Measurements from ENCODE around the gene ZNF710.
"Not testable (repeated sequence)": the region's sequence is repeated elsewhere in the genome, so short reads cannot be mapped to it uniquely, and the experiment has no call there.

ZNF710 gene

DNA sequence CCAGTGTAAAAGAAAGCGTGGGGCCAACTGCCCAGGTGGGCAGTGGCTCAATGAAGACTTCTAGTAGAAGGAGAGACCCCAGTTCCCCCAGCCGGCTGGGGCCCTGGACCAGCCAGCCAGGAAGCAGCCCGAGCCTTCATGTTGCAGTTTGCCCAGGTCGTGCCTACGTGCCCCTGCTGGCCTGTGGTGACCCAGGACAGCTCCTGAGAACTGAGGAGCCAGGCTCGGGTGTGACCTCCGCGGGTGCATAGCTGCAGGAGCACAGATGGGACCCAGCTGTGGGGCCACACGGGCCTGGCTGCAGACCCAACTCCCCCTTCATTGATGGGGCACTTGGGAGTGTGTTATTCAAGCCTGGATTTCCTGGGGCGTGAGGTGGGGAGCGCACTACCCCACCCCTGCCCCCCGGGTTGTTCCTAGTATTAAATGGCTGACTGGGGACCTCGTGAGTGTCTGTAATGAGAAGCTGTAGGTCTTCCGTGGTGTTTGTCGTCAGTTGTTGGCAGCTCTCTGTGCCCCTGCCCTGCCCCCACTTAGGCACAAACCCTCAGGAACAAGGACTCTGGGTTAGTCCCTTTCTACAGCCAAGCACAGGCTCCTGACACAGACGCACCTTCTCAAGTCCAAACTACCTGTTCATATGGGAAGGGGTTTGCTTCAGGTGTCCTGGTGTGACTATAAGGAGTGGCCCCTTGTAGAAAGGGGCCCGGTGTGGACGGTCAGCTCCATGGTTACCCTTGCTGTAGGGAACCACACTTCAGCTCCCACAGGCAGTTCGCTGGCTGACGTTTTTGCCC is 62.0 kb downstream of the ZNF710 start:
- DNase-seq, result peak in 1 of 2 donors; percentile 40

DNA sequence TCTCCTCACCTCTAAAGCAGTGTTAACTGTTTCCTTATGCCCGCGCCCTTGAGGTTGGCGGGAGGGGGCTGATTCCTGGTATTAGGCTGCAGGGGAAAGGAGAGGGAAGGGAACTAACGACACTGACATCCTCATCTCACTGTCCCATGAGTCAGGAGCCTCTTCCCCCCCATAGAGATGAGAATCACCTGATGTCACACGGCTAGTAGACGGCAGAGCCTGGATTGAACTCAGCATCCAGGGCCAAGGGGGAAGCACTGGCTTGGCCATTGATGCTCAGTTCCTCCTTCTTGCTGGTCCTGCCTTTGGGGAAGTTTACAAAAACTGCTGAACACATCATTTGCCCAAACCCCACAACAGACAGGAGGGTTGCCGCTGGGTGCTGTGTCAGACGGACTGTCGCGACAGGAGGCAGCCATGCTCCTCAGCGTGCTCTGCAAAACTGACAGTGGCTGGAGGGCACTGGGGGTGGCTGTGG is 62.7 kb downstream of the ZNF710 start:
- peak; percentile 96 to 98 for DNase-seq

DNA sequence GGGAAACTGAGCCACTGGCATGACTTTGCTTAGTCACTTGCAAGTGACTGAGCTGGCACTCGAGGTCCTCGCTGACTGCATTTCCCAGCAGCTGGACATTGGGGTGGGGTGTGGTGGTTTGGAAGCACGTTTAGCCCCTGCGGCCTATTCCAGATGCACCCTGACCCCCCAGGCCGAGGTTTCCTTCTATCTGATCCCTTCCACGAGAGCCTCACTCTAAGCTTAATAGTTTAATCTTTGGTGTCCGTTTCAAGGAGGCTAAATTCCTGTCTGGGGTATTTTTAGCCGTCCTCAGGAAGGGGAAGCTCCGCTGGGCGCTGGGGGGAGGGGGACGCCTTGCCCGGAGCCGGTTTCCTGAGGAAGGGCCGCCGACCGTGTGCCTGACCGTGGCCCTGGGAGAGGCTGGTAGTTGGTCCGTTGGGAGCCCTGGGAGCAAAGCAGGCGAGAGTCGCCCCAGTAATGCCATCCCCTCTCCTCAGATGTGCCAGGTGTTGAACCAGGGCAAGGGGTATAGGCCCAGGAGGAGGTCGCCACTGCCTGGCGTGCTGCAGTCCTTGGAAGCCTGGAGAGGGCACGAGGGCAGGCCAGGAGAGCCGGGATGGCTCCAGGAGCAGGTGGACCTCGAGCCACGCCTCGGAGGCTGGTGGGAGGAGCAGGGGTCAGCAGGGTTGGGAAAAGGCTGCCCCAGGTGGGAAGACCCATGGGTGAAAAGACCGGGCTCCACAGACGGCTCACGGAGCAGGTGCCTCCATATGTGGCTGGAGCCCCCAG is 64.0 kb downstream of the ZNF710 start:
- DNase-seq, result peak; percentile 74 to 80

DNA sequence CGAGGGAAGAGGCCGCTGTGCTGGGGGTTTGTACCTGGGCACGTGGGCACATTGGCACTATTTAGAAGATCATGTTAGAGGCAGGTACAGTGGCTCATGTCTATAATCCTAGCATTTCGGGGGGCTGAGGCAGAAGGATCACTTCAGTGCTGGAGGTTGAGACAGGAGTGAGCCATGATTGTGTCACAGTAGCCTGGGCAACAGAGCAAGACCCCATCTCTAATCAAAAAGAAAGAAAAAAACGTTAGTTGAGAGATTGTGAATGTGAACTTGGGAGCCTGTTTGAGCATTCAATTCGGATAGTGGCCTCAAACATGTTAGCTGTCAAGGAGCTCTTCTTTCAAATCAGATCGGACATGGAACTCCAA is 64.5 kb downstream of the ZNF710 start:
- DNase-seq, result no peak

DNA sequence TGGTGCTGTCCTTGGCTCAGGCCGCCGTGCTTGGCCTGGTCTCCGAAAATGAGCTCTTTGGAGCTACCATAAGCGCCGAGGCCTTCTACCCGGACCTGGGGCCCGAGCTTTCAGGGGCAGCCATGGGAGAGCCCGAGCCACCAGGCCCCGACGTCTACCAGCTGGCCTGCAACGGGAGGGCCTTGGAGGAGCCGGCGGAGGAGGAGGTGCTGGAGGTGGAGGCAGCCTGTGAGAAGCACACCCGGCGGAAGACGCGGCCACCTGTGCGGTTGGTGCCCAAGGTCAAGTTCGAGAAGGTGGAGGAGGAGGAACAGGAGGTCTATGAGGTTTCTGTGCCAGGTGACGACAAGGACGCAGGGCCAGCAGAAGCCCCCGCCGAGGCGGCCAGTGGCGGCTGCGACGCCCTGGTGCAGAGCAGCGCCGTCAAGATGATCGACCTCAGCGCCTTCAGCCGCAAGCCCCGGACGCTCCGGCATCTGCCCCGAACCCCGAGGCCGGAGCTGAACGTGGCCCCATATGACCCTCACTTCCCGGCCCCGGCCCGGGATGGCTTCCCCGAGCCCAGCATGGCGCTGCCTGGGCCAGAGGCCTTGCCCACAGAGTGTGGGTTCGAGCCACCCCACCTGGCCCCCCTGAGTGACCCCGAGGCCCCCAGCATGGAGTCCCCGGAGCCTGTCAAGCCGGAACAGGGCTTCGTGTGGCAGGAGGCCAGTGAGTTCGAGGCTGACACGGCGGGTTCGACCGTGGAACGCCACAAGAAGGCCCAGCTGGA is 66.2 kb downstream of the ZNF710 start:
- DNase-seq, result no peak

DNA sequence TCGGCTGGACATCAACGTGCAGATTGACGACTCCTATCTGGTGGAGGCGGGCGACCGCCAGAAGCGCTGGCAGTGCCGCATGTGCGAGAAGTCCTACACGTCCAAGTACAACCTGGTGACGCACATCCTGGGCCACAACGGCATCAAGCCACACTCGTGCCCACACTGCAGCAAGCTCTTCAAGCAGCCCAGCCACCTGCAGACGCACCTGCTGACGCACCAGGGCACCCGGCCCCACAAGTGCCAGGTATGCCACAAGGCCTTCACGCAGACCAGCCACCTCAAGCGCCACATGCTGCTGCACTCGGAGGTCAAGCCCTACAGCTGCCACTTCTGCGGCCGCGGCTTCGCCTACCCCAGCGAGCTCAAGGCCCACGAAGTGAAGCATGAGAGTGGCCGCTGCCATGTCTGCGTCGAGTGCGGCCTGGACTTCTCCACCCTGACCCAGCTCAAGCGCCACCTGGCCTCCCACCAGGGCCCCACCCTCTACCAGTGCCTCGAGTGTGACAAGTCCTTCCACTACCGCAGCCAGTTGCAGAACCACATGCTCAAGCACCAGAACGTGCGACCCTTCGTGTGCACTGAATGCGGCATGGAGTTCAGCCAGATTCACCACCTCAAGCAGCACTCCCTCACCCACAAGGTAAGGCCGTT is 67.0 kb downstream of the ZNF710 start:
- no peak for DNase-seq

DNA sequence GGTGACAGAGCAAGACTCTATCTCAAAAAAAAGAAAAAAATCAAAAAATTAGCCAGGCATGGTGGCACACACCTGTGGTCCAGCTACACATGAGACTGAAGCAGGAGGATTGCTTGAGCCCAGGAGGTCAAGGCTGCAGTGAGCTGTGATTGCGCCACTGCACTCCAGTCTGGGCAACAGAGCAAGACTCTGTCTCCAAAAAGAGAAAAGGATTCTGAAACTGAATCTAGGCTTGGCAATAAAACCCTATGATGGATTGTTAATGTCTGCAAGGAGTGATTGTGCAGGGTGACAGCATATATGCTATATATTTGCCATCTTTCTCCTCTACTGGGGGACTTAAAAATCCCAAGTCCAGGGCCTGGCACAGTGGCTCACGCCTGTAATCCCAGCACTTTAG is 69.5 kb downstream of the ZNF710 start:
- not testable (repeated sequence) for DNase-seq

DNA sequence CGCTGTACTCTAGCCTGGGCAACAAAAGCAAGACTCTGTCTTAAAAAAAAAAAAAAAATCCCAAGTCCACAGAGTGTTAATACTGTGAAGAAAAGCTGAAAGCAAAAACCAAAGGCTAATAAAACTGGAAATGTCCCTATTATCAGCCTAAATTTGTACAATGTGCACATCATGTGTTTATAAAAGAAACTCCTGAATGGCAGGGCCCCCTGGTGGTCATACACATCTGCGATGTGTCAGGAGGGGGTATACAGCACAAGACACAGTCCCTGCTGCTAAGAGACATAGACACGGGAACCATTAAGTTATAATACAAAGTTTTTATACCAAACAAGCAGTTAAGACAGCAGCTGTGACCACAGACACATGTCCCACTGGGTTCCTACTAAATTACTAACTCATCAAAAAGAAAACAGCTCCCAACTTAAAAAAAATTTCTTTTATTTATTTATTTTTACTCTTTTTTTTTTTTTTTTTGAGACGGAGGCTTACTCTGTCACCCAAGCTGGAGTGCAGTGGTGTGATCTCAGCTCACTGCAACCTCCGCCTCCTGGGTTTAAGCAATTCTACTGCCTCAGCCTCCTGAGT is 70.2 kb downstream of the ZNF710 start:
- peak; percentile 88 to 91 for DNase-seq

DNA sequence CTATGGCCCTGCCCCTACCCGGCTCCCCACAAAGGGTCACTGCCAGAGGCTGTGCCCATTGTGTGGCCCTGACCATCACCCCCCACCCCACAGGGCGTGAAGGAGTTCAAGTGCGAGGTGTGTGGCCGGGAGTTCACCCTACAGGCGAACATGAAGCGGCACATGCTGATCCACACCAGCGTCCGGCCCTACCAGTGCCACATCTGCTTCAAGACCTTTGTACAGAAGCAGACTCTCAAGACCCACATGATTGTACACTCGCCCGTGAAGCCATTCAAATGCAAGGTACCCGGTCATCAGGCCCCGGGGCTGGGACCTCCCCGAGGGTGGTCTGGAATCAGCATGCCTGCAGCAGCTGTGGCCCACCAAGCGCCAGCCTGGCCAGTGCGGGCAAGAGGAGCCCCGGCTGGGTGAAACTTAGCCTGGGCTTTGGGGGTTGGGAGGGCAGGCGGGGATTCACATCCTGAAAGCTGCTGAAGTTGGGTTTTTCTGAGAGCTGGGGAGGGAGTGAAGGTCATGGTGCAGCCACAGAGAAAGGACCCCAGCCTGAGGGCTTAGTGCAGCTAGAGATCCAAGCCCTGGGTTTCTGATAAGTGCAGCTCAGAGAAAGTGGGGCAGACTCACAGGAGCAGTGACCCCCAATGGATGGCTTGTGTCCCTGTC is 72.0 kb downstream of the ZNF710 start:
- DNase-seq, result no peak

DNA sequence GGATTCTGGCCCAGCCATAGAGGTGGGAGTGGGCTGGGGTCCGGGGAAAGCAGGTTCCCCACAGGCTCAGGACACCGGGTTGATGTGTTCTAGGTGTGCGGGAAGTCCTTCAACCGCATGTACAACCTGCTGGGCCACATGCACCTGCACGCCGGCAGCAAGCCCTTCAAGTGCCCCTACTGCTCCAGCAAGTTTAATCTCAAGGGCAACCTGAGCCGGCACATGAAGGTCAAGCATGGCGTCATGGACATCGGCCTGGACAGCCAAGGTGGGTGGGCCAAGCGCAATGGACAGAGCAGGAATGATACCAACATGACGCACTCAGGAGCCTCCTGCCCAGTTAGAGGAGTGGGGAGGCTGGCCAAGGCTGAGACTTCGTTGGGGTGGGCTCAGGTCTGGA is 72.9 kb downstream of the ZNF710 start:
- DNase-seq, result no peak

DNA sequence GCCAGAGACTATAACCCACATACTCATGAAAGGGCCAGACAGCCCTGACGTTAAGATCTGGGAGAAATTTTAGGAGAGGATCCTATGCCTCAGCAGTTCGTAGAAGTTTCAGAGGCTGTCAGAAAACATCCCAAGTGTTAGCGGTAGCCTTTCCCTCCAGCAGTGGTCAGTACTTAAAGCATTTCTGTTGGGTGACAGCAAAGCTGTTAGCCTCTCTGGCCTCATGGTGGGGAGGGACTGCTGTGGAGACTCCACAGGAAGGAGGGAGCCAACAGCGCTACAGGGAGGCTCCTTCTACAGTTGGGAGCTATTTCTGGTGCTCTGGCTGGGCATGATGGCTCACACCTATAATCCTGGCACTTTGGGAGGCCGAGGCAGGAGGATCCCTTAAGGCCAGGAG is 73.8 kb downstream of the ZNF710 start:
- no peak for DNase-seq

DNA sequence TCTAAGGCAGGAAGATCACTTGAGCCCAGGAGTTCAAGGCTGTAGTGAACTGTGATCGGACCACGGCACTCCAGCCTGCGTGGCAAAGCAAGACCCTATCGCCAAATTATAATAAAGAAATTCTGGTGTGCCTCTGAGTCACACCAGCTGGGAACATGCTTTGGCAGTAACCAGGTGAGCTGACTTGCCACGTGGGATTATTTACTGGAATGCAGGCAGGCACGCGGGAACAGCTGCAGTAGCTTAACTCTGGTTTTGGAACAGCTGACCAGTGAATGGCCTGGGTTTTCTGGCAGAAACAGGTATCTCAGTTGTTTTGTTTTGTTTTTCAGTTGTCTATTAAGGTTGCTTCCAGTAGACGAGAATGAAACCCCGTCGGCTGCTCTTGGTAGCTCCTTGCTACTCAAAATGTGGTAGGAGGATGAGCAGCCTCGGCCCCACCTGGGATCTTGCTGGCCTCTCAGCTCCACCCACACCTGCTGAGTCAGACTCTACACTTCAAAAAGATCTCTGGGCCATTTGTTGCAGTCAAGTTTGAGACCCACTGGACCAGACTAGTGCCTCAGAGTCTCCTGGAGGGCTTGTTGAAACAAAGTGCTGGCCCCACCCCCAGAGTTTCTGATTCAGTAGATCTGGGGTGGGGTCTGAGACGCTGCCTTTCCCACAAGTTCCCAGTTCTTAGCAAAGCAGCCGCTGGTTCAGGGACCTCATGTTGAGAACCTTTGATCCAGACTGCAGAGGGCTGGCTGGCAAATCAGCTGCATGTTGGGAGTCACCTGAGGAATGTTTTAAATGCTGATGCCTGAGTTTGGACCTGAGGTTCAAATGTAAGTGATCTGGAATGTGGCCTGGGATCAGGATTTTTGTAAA is 74.5 kb downstream of the ZNF710 start:
- DNase-seq, result no peak

DNA sequence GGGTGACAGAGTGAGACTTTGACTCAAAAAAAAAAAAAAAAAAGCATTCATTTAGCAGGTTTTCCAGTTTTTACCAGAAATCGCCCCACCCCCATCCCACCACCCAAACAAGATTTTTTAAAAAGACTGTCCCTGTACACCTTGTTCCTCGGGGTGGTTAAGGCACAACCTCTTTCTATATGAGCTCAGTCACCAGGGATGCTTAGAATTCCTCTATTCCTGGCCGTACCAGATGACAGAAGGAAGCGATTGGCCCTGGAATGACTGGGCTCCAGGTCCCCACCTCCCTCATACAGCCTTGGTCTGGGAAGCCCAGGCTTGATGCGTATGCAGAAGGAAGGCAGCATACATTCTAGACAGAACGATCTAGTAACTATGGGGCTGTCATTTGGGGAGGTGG is 75.6 kb downstream of the ZNF710 start:
- no peak for DNase-seq

DNA sequence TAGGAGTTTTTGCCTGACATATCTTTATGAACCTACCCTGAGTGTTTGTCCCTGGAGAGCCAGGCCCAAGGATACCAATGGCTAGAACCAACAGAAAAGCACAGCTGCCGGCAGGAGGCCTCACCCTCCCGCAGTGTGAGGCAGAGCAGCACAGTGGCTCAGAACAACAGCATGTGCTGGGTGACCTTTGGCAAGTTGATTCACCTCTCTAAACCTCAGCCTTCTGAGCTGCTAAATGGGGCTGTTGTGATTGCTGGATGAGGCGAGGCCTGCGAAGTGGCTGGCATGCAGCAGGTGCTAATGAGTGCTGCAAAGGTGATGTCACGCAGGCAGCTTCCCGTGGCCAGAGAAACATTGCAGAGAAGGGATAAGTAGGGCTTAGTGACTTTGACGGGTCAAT is 77.8 kb downstream of the ZNF710 start:
- DNase-seq, result no peak

DNA sequence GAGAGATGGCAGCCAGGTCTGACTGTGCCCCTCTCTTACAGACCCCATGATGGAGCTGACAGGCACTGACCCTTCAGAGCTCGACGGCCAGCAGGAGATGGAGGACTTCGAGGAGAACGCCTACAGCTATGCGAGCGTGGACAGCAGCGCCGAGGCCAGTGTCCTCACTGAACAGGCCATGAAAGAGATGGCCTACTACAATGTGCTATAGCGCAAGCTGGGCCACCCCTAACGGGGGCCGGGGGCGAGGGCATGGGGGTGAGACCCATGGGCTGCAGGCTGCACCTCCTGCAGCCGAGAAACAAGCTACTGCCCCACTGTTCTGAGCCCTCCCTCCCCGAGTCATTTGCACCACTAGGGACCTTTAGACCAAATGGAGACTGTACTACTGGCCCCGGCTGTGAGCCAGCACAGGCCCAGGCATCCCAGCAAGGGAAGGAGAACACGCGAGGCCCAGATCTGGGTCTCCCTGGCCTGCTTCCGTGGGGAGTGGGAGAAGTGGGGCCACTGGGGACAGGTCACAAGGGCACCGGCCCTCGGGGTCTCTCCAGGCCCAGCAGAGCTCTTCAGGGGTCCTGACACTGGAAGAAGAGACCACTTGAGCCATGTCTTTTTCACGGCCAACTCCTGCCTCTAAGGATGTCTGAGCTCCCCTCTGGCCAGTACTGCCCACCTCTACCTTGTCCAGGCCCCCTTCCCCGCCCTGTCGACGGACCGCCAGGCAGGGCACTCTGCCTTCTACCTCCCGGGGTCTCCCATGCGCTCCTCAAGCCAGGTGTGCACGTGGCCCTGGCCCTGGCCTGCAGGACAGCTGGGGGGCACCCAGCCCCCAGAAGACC is 78.7 kb downstream of the ZNF710 start:
- no peak for DNase-seq

DNA sequence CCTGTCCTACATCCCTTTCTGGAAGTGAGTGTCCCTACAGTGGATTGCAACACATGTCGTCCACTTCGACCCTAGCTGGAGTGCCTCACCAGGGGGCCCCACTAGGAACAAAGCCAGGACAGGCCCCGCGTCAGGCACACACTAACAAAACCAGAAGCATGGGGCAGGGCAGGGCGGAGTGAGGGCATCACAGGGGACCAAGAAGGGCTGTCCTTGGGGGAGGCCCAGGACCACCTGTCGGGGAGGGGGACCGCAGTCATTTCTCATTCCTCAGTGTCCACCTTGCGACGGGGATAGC is 79.3 kb downstream of the ZNF710 start:
- no peak for DNase-seq

DNA sequence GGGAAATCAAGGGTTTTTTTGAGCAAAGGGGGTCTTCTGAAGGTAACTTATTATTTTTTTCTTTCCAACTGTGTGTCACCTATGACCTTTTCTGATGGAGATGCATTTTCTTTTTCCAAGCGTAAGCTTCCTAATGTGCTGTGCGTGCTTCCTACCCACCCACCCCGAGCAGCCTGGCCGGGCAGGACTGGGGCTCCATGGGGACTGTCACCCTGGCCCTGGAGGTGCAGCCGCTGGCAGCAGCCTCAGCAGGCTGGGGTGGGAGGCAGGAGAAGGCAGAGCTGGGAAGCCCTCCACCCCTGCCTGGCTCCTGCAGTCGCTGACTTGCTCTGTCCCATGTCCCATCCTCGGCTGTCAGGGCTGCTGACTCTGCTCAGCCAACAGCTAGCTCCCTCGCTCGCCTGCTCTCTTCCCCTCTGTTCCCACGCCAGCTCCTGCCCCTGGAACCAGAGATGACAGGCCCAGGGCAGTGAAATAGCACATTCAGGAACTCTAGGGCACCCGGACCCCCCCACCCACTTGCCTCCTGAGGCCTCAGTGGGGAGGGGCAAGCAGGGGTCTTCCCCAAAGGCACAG is 79.8 kb downstream of the ZNF710 start:
- DNase-seq, result no peak

DNA sequence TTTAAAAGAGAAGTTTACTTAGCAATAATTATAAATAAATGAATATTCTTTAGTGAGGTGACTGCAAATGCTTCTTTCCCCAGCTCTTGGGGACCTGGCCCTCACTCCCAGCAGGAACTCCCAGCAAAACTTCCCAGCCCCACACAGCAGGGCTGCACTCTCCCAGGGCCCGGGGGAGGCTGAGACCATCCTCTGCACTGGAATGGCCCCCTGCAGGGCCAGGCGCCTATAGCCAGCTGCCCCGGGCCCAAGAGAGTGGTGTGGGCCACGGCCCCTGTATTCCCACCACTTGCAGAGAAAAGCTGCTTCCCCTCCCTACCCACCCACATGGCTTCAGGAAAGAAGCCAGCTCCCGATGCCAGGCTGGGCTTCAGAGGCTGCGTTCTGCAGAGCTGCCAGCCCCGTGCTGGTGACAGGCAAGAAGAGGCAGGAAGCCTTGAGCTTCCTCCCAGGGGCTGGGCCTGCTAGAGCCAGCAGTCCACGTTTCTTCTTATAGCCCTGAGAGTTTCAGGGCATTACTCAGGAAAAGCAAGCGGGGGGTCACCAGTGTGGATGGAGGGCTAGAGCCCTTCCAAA is 81.1 kb downstream of the ZNF710 start:
- peak in 1 of 2 donors; percentile 37 for DNase-seq

DNA sequence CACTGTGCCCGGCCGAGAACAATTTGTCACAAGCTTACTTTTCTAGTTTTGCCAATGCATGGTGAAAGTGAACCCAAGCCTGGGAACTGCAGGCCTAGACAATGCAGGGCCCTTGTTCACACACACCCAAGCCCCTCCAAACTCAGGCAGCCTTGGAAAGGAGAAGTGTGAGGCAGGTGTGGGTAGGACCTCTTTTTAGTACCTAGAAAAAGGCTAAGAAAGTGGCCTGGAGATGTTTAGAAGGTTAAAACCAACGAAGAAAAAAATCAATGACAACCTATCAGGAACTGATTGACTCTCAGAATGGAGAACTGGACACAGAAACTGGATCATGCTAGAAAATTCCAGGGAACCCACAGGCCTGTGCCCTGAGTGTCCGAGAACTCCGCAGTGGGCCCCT is 82.3 kb downstream of the ZNF710 start:
- DNase-seq, result no peak

Data from inflammatory macrophage (primary cell).